ENCODE data around the gene RRAS2. TPM values are rescaled to one million over a fixed set of nuclear protein-coding genes. Genes with fewer than 3 reads are reported as not detected.

The RRAS2 gene
- total and polyA plus RNA-seq, 9 of the 15 experiments (the other 6 are each of a cell fraction or from before 2014, with no cell fraction given) = 9.4 to 47.5 (median 37.6) TPM

DNA sequence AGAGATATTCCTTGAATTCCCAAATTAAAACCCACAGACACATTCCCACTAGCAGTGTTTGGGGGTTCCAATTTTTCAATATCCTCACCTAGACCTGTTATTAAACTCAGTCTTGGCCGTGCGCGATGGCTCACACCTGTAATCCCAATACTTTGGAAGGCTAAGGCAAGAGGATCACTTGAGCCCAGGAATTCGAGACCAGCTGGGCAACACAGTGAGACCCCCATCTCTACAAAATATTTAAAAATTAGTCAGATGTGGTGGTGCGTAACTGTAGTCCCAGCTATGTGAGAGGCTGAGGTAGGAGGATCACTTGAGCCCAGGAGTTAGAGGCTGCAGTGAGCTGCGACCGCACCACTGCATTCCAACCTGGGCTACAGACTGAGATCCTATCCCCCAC, 53.3 kb downstream of the RRAS2 start:
- no peaks in the 10 kb centered on the region for H3K9me1 ChIP-seq (ENCODE audit: control insufficient read depth, insufficient read depth, low read length)
- no peak for ATAC-seq
- no peak for TF ChIP-seq ZKSCAN3 (CRISPR knock-in tag; IDR thresholded peaks at IDR 0.05)
- TF ChIP-seq KHSRP (IDR thresholded peaks at IDR 0.05) = no peak
- no peak for TF ChIP-seq KAT8 (IDR thresholded peaks at IDR 0.05; ENCODE audit: low read depth)
- TF ChIP-seq ZBTB8A (IDR thresholded peaks at IDR 0.05; ENCODE audit: partially characterized antibody) = no peak
- no peak for TF ChIP-seq CREM (IDR thresholded peaks at IDR 0.05; ENCODE audit: low read depth)
- TF ChIP-seq SMAD4 (CRISPR knock-in tag; conservative IDR thresholded peaks at IDR 0.05) = no peak
- no peak for TF ChIP-seq KAT7 (CRISPR knock-in tag; IDR thresholded peaks at IDR 0.05; ENCODE audit: borderline replicate concordance)
- TF ChIP-seq, protein P1, sequence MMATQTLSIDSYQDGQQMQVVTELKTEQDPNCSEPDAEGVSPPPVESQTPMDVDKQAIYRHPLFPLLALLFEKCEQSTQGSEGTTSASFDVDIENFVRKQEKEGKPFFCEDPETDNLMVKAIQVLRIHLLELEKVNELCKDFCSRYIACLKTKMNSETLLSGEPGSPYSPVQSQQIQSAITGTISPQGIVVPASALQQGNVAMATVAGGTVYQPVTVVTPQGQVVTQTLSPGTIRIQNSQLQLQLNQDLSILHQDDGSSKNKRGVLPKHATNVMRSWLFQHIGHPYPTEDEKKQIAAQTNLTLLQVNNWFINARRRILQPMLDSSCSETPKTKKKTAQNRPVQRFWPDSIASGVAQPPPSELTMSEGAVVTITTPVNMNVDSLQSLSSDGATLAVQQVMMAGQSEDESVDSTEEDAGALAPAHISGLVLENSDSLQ (IDR thresholded peaks at IDR 0.05) = no peak
- no peak for TF ChIP-seq DIDO1 (tag; IDR thresholded peaks at IDR 0.05; ENCODE audit: low read depth)
- no peak for TF ChIP-seq L3MBTL2 (IDR thresholded peaks at IDR 0.05)
- no peak for TF ChIP-seq RFX5 (IDR thresholded peaks at IDR 0.05; ENCODE audit: low read depth, low read length)
- TF ChIP-seq SREBF1 (IDR thresholded peaks at IDR 0.05; ENCODE audit: borderline replicate concordance, low read depth, low read length) = no peak
- TF ChIP-seq PRPF4 (IDR thresholded peaks at IDR 0.05; ENCODE audit: insufficient read depth, low read depth, low read length, poor library complexity, severe bottlenecking) = no peak
- no peak for TF ChIP-seq ZNF707 (CRISPR knock-in tag; conservative IDR thresholded peaks at IDR 0.05)
- TF ChIP-seq, protein P2, sequence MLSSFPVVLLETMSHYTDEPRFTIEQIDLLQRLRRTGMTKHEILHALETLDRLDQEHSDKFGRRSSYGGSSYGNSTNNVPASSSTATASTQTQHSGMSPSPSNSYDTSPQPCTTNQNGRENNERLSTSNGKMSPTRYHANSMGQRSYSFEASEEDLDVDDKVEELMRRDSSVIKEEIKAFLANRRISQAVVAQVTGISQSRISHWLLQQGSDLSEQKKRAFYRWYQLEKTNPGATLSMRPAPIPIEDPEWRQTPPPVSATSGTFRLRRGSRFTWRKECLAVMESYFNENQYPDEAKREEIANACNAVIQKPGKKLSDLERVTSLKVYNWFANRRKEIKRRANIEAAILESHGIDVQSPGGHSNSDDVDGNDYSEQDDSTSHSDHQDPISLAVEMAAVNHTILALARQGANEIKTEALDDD (IDR thresholded peaks at IDR 0.05) = no peak
- no peak for TF ChIP-seq SMC3 (conservative IDR thresholded peaks at IDR 0.05; ENCODE audit: insufficient read depth, low read depth, low read length)
- H3K9me3 ChIP-seq (replicated peaks; ENCODE audit: control insufficient read depth, insufficient read depth, low read depth, low read length) = no peaks in the 10 kb centered on the region
- no peaks in the 10 kb centered on the region for H3K27me3 ChIP-seq (ENCODE audit: control insufficient read depth in 2 of 2, insufficient read depth in 2 of 2, low read length in 2 of 2)
- no peak overlapping the region for H3K27ac ChIP-seq (ENCODE audit: extremely low read depth, low read depth, low read length)
- ChIA-PET POLR2A (no interaction called here), CTCF (ENCODE audit: low intra/inter-chr PET ratio) (no interaction called here)
- H4K20me1 ChIP-seq (replicated peaks; ENCODE audit: control insufficient read depth, insufficient read depth, low read length) = peaks cover 17% of the 10 kb centered on the region; the same call in 1 of the 2 replicates
- no peak overlapping the region for H3K4me2 ChIP-seq (ENCODE audit: insufficient read depth, low read length)
- H3K79me2 ChIP-seq (ENCODE audit: control insufficient read depth, insufficient read depth, low read length) = peaks cover 29% of the 10 kb centered on the region; the same call in 2 of the 3 replicates
- H3K36me3 ChIP-seq (ENCODE audit: control insufficient read depth, insufficient read depth, low read length) = no peaks in the 10 kb centered on the region
- in situ Hi-C loops (cut with MboI) = loop anchor here (10.0 kb wide), 2 partner anchors 109 to 149 kb away; no protein-coding TSS in a partner anchor
- no peak overlapping the region for H2AFZ ChIP-seq (ENCODE audit: low read depth, low read length)
- peaks cover 0 to 3% of the 10 kb centered on the region in 2 experiments; a peak in 2 of 5 replicates for H3K4me1 ChIP-seq (replicated peaks in 1 of 2; ENCODE audit: control insufficient read depth in 2 of 2, insufficient read depth in 2 of 2, low read length in 2 of 2)
- no peak for DNase-seq (ENCODE audit: extremely low read depth in 1 of 4, low spot score in 3 of 4)
- 92% methylated on average over 7 of the region's 7 CpGs for WGBS (ENCODE audit: insufficient coverage, low coverage, missing lambda C conversion rate)
- no TSS peak for BruUV-seq (replicated peaks)
- intact Hi-C loops (cut with micrococcal nuclease) = no loop called here
- no peak overlapping the region for H3K9ac ChIP-seq (ENCODE audit: insufficient read depth in 1 of 2, low read depth in 2 of 2, low read length in 2 of 2)
- no peak for FAIRE-seq
- H3K4me3 ChIP-seq = no peak overlapping the region
